Lower leg skin (tissue), 4 donors: ENCODE data around the gene KNOP1. TPM values are rescaled to one million over a fixed set of nuclear protein-coding genes. Genes with fewer than 3 reads are reported as not detected.
"Not testable (repeated sequence)": the region's sequence is repeated elsewhere in the genome, so short reads cannot be mapped to it uniquely, and the experiment has no call there.

Experiments used
- DNase-seq, 2 donors: peaks; one replicate each; pipeline ENCODE4 v3.0.0-alpha.2; 2019; ENCODE audit warnings: low spot score in 2 of 2
- H3K4me3 ChIP-seq: fragments of 200-600 bp; sonication (generic); 2 replicates; pipeline ENCODE4 v1.5.1; 2017; ENCODE audit warnings: mild to moderate bottlenecking, low read depth; ENCODE audit not compliant: poor library complexity, severe bottlenecking
- CTCF ChIP-seq, 3 donors: fragments of 450-650 bp; IDR thresholded peaks; one replicate each; pipeline ENCODE4 v1.5.1; 2016; ENCODE audit warnings: antibody characterized with exemption in 3 of 3, mild to moderate bottlenecking in 3 of 3, moderate library complexity in 2 of 3
- POLR2A ChIP-seq, 2 donors: fragments of 450-650 bp; IDR thresholded peaks; one replicate each; pipeline ENCODE4 v1.6.1; 2016 to 2017; ENCODE audit warnings: antibody characterized with exemption in 2 of 2, mild to moderate bottlenecking in 1 of 2, moderate library complexity in 1 of 2
- WGBS, 2 donors: methylation state at CpG; one replicate each; pipeline ENCODE4 v1.1.5; 2018; 5-methylcytosine and 5-hydroxymethylcytosine counted together
- intact Hi-C: fragments of 100-400 bp; cut with DNase I; formaldehyde crosslinking; loops from one replicate; pipeline ENCODE4 v1.15.0; 2023; ENCODE audit warnings: low total_unique reads
- total RNA-seq, 4 donors: library from RNA; depleted of rRNA; stranded (reverse); fragments of >200 nt; gene quantifications; one replicate each; pipeline ENCODE4 v1.1.0, GENCODE V29; 2016

KNOP1 gene
- total RNA-seq, 4 donors from 2014 or later = 12.1 to 22.7 (median 15.0) TPM

GRCh38 chr16:19685176-19685575, 32.9 kb downstream of the KNOP1 start:
- no peak overlapping the region for H3K4me3 ChIP-seq
- intact Hi-C loops = no loop called here
- whole genome bisulfite sequencing, 2 donors = 97 to 100% methylated on average over 4 of the region's 4 CpGs
- DNase-seq = no peak
- TF ChIP-seq CTCF (IDR thresholded peaks at IDR 0.05) (no peak), POLR2A (IDR thresholded peaks at IDR 0.05) (no peak)

GRCh38 chr16:19683453-19684236, 34.4 kb downstream of the KNOP1 start:
- intact Hi-C loops = no loop called here
- TF ChIP-seq POLR2A (IDR thresholded peaks at IDR 0.05) = no peak
- no peak for TF ChIP-seq CTCF (IDR thresholded peaks at IDR 0.05)
- no peak for DNase-seq
- H3K4me3 ChIP-seq = no peak overlapping the region
- WGBS, 2 donors = 92 to 93% methylated on average over 6 of the region's 6 CpGs

DNA sequence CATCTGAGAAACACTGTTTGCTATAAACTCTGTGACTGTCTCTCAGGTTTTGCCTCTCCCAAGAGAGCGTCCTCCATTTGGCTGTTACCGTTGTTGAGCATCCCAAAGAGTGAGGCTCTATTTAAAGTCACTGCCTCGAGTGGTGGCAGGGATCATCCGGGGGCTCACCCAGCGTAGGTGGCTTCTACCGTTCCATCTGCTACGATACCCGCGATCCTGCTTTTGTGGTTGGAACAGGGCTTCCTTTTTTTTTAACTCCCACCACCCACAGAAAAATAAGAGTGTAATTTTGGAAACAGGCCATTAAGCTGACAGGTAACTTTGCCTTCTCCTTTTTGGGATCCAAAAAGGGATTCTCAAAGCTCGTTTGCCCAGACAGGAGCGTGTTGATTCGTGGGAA, 36.4 kb downstream of the KNOP1 start:
- DNase-seq = no peak
- 83 to 87% methylated on average over 12 of the region's 12 CpGs for WGBS, 2 donors
- no peak for TF ChIP-seq POLR2A (IDR thresholded peaks at IDR 0.05)
- no peak for TF ChIP-seq CTCF (IDR thresholded peaks at IDR 0.05)
- intact Hi-C loops = no loop called here
- H3K4me3 ChIP-seq = no peak overlapping the region

- WGBS, 2 donors = 63 to 78% methylated on average over 4 to 5 of the region's 6 CpGs
- H3K4me3 ChIP-seq = no peak overlapping the region
- DNase-seq = no peak
- no peak for TF ChIP-seq POLR2A (IDR thresholded peaks at IDR 0.05)
- TF ChIP-seq CTCF (IDR thresholded peaks at IDR 0.05) = no peak
- intact Hi-C loops = no loop called here
These were observed 37.1 kb downstream of the KNOP1 start for GRCh38 chr16:19680881-19681340.

GRCh38 chr16:19679281-19679680, 38.7 kb downstream of the KNOP1 start:
- H3K4me3 ChIP-seq, intact Hi-C loops, DNase-seq: not testable (repeated sequence)
- WGBS, 2 donors = 87 to 94% methylated on average over 6 of the region's 6 CpGs

- DNase-seq = no peak
- TF ChIP-seq POLR2A (IDR thresholded peaks at IDR 0.05) (no peak), CTCF (IDR thresholded peaks at IDR 0.05) (no peak)
- WGBS, 2 donors = 59 to 70% methylated on average over 7 of the region's 7 CpGs
- H3K4me3 ChIP-seq = no peak overlapping the region
- intact Hi-C loops = no loop called here
These were observed 39.2 kb downstream of the KNOP1 start for GRCh38 chr16:19678804-19679203.
